Vagina (tissue), 2 donors: ENCODE measurements around the gene SCRN1.

Experiments
- POLR2A ChIP-seq, 2 donors: fragments of 450-650 bp; IDR thresholded peaks; one replicate each; pipeline ENCODE4 v1.6.1; 2017; ENCODE audit warnings: antibody characterized with exemption in 2 of 2, mild to moderate bottlenecking in 2 of 2, moderate library complexity in 2 of 2
- POLR2AphosphoS5 ChIP-seq, 2 donors: sonication (generic); formaldehyde crosslinking; IDR thresholded peaks; one replicate each; pipeline ENCODE4 v1.9.0; 2017; ENCODE audit warnings: antibody characterized with exemption in 2 of 2, mild to moderate bottlenecking in 2 of 2, low read depth in 1 of 2; ENCODE audit not compliant: insufficient read depth in 1 of 2
- TF ChIP-seq, protein P1 (sequence below), 3 experiments: fragments of 450-650 bp in 2 of 3; fragments of 200-600 bp in 1 of 3; sonication (generic) in 1 of 3; IDR thresholded peaks; one replicate each; pipeline ENCODE4 v1.5.1; 2017 to 2019; ENCODE audit warnings: antibody characterized with exemption in 3 of 3, mild to moderate bottlenecking in 2 of 3, moderate library complexity in 2 of 3

DNA sequence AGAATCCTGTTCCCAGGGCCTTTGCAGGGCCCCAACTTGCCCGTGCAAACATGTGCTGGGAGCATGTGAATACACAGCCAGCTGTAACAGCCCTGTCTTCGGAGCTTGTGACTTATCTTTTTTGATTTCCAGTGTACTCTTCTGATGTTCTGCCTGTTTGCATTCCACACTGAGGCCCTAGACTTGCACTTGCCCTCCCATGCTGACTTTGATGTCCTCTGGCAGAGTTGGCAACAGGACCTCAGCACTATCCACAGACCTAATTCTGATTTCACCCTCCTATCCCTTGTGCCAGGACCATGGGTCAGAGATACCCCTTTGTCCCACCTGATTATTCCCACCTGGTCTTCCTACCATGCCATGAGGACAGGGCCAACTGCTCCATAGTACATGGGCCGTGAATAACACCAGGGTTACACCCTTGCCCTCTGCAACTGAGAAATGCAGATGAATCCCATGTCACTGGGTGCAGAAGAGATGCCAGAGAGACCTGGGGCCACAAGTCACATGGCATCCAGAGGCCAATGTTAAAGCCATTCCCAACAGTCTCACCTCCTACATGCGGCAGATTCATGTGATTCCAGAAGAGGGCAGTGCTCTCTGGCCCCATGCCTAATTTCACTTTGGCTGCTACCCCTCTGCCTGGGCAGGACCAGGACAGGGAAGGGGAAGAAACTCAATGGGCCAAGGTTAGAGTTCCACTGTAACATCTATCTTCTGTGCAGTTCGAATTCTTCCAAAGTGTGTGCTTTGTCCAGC is 43.0 kb downstream of the SCRN1 start:
- no peak for TF ChIP-seq POLR2A (IDR thresholded peaks at IDR 0.05)
- TF ChIP-seq, protein P1, sequence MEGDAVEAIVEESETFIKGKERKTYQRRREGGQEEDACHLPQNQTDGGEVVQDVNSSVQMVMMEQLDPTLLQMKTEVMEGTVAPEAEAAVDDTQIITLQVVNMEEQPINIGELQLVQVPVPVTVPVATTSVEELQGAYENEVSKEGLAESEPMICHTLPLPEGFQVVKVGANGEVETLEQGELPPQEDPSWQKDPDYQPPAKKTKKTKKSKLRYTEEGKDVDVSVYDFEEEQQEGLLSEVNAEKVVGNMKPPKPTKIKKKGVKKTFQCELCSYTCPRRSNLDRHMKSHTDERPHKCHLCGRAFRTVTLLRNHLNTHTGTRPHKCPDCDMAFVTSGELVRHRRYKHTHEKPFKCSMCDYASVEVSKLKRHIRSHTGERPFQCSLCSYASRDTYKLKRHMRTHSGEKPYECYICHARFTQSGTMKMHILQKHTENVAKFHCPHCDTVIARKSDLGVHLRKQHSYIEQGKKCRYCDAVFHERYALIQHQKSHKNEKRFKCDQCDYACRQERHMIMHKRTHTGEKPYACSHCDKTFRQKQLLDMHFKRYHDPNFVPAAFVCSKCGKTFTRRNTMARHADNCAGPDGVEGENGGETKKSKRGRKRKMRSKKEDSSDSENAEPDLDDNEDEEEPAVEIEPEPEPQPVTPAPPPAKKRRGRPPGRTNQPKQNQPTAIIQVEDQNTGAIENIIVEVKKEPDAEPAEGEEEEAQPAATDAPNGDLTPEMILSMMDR (IDR thresholded peaks at IDR 0.05): no peak
- no peak for TF ChIP-seq POLR2AphosphoS5 (IDR thresholded peaks at IDR 0.05; ENCODE audit: insufficient read depth in 1 of 2, low read depth in 1 of 2)
